SH-SY5Y (cell line): ENCODE measurements around the gene GABBR1.

Source experiments
- GATA2 ChIP-seq: IDR thresholded peaks from 2 replicates; pipeline ENCODE4 v1.6.1; 2011; ENCODE audit warnings: mild to moderate bottlenecking, low read depth, low read length
- GATA3 ChIP-seq: IDR thresholded peaks from 2 replicates; pipeline ENCODE4 v1.6.1; 2011; ENCODE audit warnings: low read depth, mild to moderate bottlenecking, low read length, moderate library complexity

Gene GABBR1

GRCh38 chr6:29611426-29611825 lies 21.6 kb downstream of the GABBR1 start:
- TF ChIP-seq GATA3 (no peak), GATA2 (no peak)

DNA sequence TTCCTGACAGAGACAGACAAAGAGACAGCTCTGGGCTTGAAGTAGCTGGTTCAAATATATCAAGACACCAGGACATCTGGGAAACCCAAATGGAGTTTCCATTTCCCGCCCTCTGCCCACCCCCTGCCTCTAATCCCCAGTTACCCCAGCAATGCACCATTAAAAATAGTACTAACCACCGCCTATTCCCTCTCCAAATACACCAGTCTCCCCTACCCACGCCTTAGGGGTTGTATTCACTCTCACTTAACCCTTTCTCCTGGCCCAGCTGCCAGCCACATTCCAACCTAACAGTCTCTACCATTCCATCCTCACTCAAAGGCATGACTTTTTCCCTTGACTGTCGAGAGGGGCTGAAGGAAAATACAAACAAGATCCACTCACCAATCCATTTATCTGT lies 22.4 kb downstream of the GABBR1 start:
- TF ChIP-seq GATA3 (no peak), GATA2 (no peak)

GRCh38 chr6:29608131-29608530 lies 24.9 kb downstream of the GABBR1 start:
- TF ChIP-seq GATA3 (no peak), GATA2 (no peak)

- no peak for TF ChIP-seq GATA3
- TF ChIP-seq GATA2, result no peak
Observed at GRCh38 chr6:29603930-29604329, 29.1 kb downstream of the GABBR1 start.

GRCh38 chr6:29603456-29603855 lies 29.5 kb downstream of the GABBR1 start:
- TF ChIP-seq GATA3, result no peak
- TF ChIP-seq GATA2, result no peak

DNA sequence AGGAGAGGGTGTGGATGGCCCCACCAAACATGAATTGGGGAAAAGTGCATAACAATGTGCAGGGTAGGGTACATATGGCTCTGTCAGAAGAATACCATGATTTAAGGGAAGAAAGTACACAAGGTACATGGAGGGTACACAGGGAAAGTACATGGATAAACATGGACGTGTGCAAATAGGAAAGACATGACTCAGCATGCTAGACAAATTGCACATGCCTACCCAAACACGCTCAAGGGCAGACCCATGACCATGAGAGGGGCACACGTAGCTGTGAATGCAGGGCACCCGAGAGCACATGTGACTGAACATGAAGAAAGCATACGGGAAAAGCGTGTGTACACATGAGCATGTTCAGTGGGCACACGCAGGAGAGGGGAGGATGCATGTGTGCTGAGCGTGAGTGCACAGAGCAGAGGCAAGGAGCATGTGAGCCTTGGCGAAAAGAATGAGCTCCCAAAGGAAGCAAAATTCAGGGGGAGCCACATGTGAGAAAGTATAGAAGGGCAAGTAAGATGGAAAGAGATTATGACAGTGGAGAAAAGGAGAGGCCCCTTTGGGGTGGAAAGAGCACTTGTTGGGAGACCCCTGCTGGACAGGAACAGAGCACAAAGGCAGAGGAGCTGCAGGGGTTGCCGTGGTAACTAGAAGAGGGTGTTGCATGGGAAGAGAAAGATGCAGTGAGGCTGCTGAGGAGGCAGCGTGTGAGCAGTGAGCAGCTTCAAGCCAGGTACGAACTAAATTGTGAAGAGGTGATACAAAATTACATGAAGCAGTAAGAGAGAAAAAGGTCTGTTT lies 30.2 kb downstream of the GABBR1 start:
- TF ChIP-seq GATA2 (no peak), GATA3 (no peak)

GRCh38 chr6:29598172-29598747 lies 34.7 kb downstream of the GABBR1 start:
- TF ChIP-seq GATA3 (no peak), GATA2 (no peak)

DNA sequence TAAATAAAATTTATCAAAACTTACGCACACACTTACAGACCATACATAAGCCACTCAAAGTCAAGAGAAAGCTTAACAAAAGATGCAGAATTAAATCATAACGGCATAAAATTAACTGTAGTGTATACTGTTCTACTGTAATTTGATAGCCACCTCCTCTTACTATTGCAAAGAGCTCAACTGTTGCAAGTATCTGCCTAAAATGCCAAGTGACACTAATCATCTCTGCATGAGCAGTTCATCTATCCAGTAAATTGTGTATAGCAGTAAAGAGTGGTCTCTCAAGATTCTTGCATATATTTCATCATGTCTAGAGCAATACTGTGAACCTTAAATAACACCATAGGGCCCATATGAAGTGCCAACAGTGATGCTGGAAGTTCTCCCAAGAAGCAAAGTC lies 35.8 kb downstream of the GABBR1 start:
- no peak for TF ChIP-seq GATA2
- TF ChIP-seq GATA3, result no peak

DNA sequence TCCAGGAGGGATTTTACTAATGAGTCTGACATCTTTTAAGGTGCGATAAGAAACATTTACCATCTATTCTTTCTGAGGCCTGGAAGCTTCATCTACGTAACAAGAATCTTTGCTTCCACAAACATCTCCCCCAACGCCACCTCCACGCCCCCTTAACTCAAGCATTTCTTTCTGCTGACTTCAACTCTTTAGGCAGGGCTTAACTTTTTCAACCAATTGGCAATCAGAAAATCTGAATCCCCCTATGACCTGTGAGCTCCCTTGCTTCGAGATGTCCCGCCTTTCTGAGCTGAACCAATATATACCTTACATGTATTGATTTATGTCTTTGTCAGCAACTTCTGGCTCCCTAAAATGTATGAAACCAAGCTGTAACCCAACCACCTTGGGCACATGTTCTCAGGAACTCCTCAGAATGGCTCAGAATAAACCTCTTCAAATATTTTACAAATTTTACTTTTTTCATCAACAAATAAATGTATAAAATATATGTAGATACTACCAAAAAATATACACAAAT lies 36.5 kb downstream of the GABBR1 start:
- TF ChIP-seq GATA2, result no peak
- TF ChIP-seq GATA3, result no peak

- TF ChIP-seq GATA2, result no peak
- TF ChIP-seq GATA3, result no peak
Observed at GRCh38 chr6:29593199-29593855, 39.7 kb downstream of the GABBR1 start.

DNA sequence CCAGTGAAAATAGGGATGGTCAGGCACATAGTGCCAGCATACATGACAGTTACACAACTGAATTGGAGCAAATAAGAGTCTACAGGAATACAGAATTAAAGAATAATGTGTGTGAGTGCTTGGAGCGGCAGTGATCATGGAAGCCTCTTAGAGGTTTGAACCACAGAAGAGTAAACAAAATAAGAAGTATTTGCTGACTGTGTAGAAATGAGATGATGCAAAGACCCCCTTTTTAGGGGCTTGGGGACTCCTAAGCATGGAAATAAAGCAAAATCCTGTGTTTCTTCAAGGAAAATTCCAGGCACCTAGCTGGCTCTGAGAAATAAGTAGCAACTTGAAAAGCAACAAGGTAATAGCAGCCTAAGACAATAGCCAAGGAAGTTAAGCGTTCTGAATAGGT lies 41.3 kb downstream of the GABBR1 start:
- TF ChIP-seq GATA3 (no peak), GATA2 (no peak)

DNA sequence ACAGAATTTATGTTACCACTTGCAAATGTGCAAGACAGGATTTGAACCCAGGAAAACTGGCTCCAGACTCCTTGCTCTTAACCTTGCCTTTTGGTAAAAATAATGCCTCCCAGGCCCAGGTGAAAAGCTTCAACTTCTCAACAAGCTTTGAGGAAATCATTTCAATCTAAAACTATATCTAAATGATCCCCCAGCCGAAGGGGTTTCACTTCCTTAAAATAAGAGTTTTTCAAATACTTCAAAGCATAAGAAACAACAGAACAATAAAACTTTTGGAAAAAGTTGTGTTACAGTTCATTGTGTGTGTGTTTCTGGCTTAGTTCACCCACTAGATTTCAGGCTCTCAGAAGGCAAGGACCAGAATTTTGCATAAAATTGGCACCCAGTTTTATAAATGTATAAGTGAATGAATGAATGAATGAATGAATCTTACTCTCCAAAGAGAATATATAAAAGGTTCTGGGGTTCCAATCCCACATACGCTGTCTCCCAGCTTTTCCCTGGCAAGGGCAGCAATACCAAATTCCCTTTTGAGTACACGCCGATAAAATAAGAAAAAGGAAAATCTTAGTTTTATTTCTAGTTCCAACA lies 42.7 kb downstream of the GABBR1 start:
- TF ChIP-seq GATA2, result no peak
- no peak for TF ChIP-seq GATA3

- TF ChIP-seq GATA3, result no peak
- no peak for TF ChIP-seq GATA2
Observed at GRCh38 chr6:29589423-29590048, 43.4 kb downstream of the GABBR1 start.

DNA sequence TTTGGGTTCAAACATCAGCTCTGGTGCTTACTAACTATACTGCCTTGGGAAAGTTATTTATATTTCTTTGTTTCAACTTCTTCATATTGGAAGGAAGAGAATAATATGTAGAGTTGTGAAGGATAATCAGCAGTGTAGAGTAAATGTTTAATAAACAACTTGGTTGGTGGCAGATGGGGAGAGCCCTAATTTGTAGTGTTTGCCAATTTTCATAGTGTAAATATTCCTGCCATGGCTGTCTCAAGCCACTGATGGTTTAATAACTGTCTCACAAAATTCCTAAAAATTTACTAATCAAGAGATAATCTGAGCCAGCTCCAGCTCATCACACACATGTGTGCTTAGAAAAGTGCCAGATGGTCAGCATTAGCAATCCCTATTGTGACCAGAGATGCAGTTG lies 48.2 kb downstream of the GABBR1 start, which contains the start of gene OR2H2:
TSS of gene OR2H2 (plus strand) at position 301 of the 400 bp plus-strand sequence. CDS start 2,824 bp downstream, outside the sequence.
- no peak for TF ChIP-seq GATA2

DNA sequence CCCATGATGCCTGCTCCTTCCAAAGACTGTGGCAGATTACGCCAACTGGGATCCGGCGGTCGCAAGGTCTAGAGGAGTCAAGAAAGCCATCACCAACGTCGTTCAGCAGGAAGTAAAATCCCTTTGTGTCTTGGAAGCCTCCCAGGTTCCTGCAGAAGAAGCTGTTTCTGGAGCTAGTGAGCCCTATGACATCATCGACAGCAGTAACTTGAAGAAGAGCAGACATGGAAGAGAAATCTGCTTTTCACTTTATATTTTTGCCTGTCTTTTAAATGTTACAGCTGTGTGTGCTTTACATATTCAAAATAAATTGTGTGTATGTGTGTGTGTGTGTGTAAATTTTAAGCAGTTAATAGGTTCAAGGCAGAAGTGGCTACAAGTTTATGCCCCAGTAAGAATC lies 55.4 kb downstream of the GABBR1 start:
- TF ChIP-seq GATA2, result no peak
- no peak for TF ChIP-seq GATA3
